ENCODE measurements around the gene CD37.

CD37 gene

DNA sequence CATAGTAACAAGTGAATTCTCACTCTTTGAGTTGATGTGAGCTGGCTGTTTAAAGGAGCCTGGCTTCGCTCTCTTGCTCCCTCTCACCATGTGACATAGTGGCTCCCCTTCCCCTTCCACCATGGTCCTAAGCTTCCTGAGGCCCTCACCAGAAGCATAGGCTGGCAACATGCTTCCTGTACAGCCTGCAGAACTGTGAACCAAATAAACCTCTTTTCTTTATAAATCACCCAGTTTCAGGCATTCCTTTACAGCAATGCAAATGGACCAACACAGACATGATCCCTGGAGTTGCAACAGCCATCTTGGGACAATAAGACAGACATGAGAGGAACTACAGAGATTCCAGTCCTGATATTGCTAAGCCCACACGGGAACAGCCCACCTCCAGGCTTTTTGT is 14.4 kb downstream of the CD37 start:
- Histone ChIP-seq H3K9me3 (ENCODE audit: control insufficient read depth in 1 of 2, low read length in 2 of 2) (no peaks in the 10 kb centered on the region), H3K36me3 (ENCODE audit: control insufficient read depth in 1 of 2, insufficient read depth in 2 of 2, low read length in 2 of 2) (peaks cover 24 to 67% of the 10 kb centered on the region in 2 donors), H3K27me3 (ENCODE audit: low read depth, low read length) (no peaks in the 10 kb centered on the region), H3K27ac (ENCODE audit: low read length) (no peak overlapping the region), H3K4me1 (ENCODE audit: control insufficient read depth in 1 of 2, insufficient read depth in 2 of 2, low read length in 2 of 2) (no peaks in the 10 kb centered on the region), H3K4me3 (ENCODE audit: low read depth in 1 of 2, low read length in 2 of 2) (no peak overlapping the region)

DNA sequence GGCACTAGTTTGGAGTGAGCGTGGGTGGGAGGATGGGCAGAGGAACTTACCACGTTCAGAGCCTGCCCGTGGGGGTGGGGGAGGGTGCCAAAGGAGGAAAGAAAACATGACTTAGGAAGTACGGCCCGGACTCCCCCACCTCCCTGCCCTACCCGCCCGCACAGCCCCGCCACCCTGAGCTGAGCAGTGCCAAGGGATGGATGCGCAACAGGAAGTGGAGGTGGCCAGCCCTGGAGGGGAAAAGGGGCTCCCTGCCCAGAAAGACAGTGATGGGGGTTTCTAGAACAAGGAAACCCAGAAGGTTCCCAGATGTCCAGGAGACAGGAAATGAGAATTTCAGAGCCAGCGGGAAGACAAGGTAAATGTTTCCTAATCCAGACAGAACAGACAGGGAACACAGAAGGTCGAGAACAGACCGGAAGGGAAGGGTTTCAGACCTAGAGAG is 20.7 kb downstream of the CD37 start:
- H3K27me3 ChIP-seq (ENCODE audit: low read depth, low read length) = no peaks in the 10 kb centered on the region
- H3K4me1 ChIP-seq (ENCODE audit: control insufficient read depth in 1 of 2, insufficient read depth in 2 of 2, low read length in 2 of 2) = peaks cover 0 to 19% of the 10 kb centered on the region in 2 donors
- peaks cover 4 to 40% of the 10 kb centered on the region in 2 donors for H3K36me3 ChIP-seq (ENCODE audit: control insufficient read depth in 1 of 2, insufficient read depth in 2 of 2, low read length in 2 of 2)
- H3K9me3 ChIP-seq (ENCODE audit: control insufficient read depth in 1 of 2, low read length in 2 of 2) = no peaks in the 10 kb centered on the region
- H3K4me3 ChIP-seq (ENCODE audit: low read depth in 1 of 2, low read length in 2 of 2) = no peak overlapping the region
- peak overlapping the region; percentile 27 for H3K27ac ChIP-seq (ENCODE audit: low read length)

DNA sequence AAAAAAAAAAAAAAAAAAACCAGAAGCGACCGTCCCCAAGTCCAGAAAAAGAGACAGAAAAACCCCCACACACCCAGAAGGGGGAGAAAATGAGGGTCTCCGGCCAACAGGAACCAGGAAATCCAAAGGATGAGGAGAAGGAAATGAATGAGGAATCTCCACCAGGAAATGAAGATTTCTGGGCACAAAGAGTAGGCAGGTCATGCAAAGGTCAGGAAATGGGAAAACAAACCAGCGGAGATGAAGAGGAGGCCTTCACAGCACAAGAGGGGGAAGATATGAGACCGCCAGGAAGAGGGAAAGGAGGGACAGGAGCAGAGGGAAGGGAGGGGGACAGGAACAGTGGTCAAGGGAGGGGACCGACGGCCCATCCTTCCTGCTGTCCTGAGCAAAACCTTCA is 21.2 kb downstream of the CD37 start:
- Histone ChIP-seq H3K27me3 (ENCODE audit: low read depth, low read length) (no peaks in the 10 kb centered on the region), H3K27ac (ENCODE audit: low read length) (peak overlapping the region; percentile 27), H3K4me1 (ENCODE audit: control insufficient read depth in 1 of 2, insufficient read depth in 2 of 2, low read length in 2 of 2) (peaks cover 0 to 19% of the 10 kb centered on the region in 2 donors), H3K36me3 (ENCODE audit: control insufficient read depth in 1 of 2, insufficient read depth in 2 of 2, low read length in 2 of 2) (peaks cover 1 to 36% of the 10 kb centered on the region in 2 donors), H3K4me3 (ENCODE audit: low read depth in 1 of 2, low read length in 2 of 2) (no peak overlapping the region), H3K9me3 (ENCODE audit: control insufficient read depth in 1 of 2, low read length in 2 of 2) (no peaks in the 10 kb centered on the region)

DNA sequence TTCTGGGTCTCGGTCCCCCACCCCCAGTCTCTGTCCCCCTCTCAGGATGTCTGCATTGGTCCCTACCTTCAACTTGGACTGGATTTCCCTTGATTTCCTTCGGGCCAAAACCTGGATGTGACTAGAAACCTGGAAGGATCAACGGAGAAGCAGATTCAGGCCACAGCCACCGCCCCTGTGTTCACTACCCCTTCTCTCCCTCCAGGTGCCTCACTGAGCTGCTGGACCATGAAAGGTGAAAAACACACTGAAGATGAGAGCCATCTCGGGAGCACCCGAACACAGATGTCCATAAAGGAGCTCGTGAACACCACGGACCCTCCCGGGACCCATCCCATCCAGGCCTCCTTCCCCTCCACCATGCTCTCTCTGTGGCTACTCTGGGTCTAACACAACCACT is 22.0 kb downstream of the CD37 start:
- peaks cover 0 to 19% of the 10 kb centered on the region in 2 donors for H3K4me1 ChIP-seq (ENCODE audit: control insufficient read depth in 1 of 2, insufficient read depth in 2 of 2, low read length in 2 of 2)
- H3K27ac ChIP-seq (ENCODE audit: low read length) = no peak overlapping the region
- H3K4me3 ChIP-seq (ENCODE audit: low read depth in 1 of 2, low read length in 2 of 2) = no peak overlapping the region
- H3K36me3 ChIP-seq (ENCODE audit: control insufficient read depth in 1 of 2, insufficient read depth in 2 of 2, low read length in 2 of 2) = peaks cover 0 to 33% of the 10 kb centered on the region in 2 donors
- H3K9me3 ChIP-seq (ENCODE audit: control insufficient read depth in 1 of 2, low read length in 2 of 2) = no peaks in the 10 kb centered on the region
- no peaks in the 10 kb centered on the region for H3K27me3 ChIP-seq (ENCODE audit: low read depth, low read length)

DNA sequence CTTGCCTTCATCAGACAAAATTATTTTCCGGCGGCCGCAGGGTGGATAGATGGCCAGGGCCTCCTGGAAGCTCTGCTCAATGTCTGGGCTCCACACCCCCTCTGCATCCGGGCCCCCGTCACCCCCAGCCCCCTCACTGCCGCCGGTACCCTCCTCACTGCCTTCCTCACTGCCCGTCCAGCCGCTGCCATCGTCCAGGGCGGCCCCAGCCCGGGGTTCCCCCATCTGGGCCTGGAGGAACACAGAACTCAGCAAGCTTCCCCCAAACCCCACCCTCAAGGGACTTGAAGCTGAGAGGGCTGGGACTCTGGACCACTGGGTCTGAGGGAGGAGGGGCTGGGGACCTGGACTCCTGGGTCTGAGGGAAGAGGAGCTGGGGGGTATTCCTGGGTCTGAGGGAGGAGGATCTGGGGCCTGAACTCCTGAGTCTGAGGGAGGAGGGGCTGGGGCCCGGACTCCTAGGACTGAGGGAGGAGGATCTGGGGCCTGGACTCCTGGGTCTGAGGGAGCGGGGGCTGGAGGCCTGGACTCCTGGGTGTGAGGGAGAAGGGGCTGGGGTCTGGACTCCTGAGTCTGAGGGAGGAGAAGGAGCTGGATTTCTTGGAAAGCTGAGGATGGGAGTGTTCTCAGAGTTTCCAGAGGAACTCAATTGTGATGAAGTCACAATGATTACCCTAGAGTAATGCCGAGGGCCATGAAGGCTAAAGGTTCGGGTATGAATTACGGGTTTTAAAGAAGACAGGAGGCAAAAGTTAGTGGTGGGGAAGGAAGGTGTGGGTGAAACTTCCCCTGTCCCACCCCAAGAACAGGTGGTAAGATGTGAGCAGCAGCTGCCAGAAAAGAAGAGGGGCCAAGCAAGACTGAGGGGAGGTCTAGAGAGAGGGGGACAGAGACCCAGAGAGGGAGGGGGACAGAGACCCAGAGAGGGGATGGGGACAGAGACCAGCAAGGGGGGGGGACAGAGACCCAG is 24.9 kb downstream of the CD37 start:
- Histone ChIP-seq H3K4me3 (ENCODE audit: low read depth in 1 of 2, low read length in 2 of 2) (no peak overlapping the region), H3K27ac (ENCODE audit: low read length) (peak overlapping the region; percentile 85), H3K9me3 (ENCODE audit: control insufficient read depth in 1 of 2, low read length in 2 of 2) (no peaks in the 10 kb centered on the region), H3K27me3 (ENCODE audit: low read depth, low read length) (no peaks in the 10 kb centered on the region), H3K4me1 (ENCODE audit: control insufficient read depth in 1 of 2, insufficient read depth in 2 of 2, low read length in 2 of 2) (peaks cover 0 to 26% of the 10 kb centered on the region in 2 donors), H3K36me3 (ENCODE audit: control insufficient read depth in 1 of 2, insufficient read depth in 2 of 2, low read length in 2 of 2) (peaks cover 0 to 11% of the 10 kb centered on the region in 2 donors)

DNA sequence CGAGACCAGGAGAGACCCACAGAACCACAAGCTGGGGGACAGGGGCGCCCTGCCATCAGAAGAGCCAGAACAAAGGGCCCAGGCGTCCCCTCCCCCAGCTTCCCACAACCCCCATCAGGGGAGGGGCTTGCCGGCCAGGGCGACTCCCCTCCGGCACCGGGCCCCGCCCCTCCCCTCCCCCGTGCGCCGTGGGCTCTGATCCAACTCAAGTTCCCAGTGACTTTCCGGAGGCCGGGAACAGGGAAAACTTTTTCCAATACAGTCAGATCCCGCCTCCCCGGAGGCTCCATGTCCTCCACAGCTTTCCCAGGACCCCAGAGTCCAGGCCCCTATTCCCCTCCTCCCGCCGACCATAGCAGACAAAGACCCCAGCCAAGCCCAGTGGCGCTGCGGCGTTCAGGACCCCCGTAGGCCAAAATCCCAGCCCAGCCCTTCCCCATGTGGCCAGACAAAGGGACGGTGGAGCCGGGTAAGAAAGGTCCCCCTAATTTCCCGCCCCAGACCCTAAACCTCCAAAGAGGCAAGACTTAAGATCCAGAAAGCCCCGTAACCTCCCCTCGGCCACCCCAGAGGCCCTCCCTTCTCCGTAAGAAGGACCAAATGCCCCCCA is 26.3 kb downstream of the CD37 start:
- no peaks in the 10 kb centered on the region for H3K9me3 ChIP-seq (ENCODE audit: control insufficient read depth in 1 of 2, low read length in 2 of 2)
- no peaks in the 10 kb centered on the region for H3K27me3 ChIP-seq (ENCODE audit: low read depth, low read length)
- H3K36me3 ChIP-seq (ENCODE audit: control insufficient read depth in 1 of 2, insufficient read depth in 2 of 2, low read length in 2 of 2) = peaks cover 0 to 4% of the 10 kb centered on the region in 2 donors
- H3K4me3 ChIP-seq (ENCODE audit: low read depth in 1 of 2, low read length in 2 of 2) = peak overlapping the region; percentile 70 to 80
- H3K27ac ChIP-seq (ENCODE audit: low read length) = peak overlapping the region; percentile 87
- H3K4me1 ChIP-seq (ENCODE audit: control insufficient read depth in 1 of 2, insufficient read depth in 2 of 2, low read length in 2 of 2) = peaks cover 0 to 21% of the 10 kb centered on the region in 2 donors

DNA sequence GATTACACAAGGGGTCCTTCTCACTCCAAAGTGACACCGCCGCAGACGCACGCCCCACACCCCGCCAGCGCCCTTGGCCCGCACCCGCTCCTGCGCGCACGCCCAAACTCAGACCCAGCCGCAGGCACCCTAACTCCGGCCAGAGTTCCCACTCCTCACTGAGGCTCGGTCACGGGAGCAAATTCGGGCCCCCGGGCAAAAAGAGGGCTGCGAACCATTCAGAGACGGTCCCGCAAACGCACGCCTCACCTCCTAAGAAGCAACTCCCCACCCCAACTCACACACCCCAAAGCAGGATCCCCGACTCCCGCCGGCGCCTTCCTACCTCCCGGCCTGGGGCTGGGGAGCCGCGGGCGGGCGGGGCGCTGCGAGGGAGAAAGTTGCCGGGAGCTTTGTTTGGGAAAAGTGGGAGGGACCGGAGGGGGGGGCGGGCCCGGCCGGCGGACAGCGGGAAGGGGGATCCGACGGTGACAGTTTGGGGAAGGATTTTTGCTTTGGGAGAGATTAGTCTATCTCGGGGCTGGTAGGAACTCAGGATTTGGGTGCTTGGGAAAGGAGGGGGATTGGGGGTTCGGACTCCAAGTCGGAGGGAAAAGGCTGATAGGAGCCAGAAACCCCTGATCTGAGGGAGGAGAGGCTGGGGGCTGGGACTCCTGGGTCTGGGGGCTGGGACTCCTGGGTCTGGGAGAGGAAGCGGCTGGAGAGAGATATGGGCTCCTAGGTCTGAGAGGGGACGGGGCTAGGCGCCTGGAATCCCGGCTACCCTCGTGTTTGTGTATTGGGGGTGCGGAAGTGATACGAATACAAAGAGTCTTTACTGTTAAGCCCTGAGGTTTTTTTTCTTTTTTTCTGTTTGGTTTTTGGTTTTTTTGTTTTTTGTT is 27.1 kb downstream of the CD37 start, which contains the start of gene TEAD2:
Gene TEAD2, minus strand, starts transcription at position 369 of the 881 bp plus-strand sequence. CDS start 2,341 bp downstream, outside the sequence.
- Histone ChIP-seq H3K4me1 (ENCODE audit: control insufficient read depth in 1 of 2, insufficient read depth in 2 of 2, low read length in 2 of 2) (peaks cover 0 to 14% of the 10 kb centered on the region in 2 donors), H3K9me3 (ENCODE audit: control insufficient read depth in 1 of 2, low read length in 2 of 2) (no peaks in the 10 kb centered on the region), H3K4me3 (ENCODE audit: low read depth in 1 of 2, low read length in 2 of 2) (peak within 1 kb of the TSS; percentile 70 to 80), H3K36me3 (ENCODE audit: control insufficient read depth in 1 of 2, insufficient read depth in 2 of 2, low read length in 2 of 2) (peaks cover 0 to 4% of the 10 kb centered on the region in 2 donors), H3K27me3 (ENCODE audit: low read depth, low read length) (no peaks in the 10 kb centered on the region), H3K27ac (ENCODE audit: low read length) (peak within 1 kb of the TSS; percentile 87)

DNA sequence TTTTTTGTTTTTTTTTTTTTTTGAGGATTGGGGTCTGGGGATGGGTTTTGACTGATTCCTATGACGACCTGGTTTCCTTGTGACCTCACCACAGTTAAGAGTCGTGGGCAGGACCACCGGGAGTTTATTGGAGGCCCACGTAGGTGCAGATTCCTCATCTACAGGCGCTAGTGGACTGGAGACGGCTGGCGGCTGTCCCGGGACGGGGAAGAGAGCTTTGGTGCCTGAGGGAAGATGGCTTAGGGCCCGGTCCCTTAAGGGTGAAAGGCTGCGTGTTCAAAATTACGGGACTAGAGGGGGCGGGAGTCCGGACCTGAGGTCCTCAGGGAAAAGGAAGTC is 27.7 kb downstream of the CD37 start:
- H3K27me3 ChIP-seq (ENCODE audit: low read depth, low read length) = no peaks in the 10 kb centered on the region
- peak overlapping the region; percentile 70 to 80 for H3K4me3 ChIP-seq (ENCODE audit: low read depth in 1 of 2, low read length in 2 of 2)
- H3K27ac ChIP-seq (ENCODE audit: low read length) = peak overlapping the region; percentile 58
- H3K36me3 ChIP-seq (ENCODE audit: control insufficient read depth in 1 of 2, insufficient read depth in 2 of 2, low read length in 2 of 2) = peaks cover 0 to 4% of the 10 kb centered on the region in 2 donors
- peaks cover 0 to 13% of the 10 kb centered on the region in 2 donors for H3K4me1 ChIP-seq (ENCODE audit: control insufficient read depth in 1 of 2, insufficient read depth in 2 of 2, low read length in 2 of 2)
- H3K9me3 ChIP-seq (ENCODE audit: control insufficient read depth in 1 of 2, low read length in 2 of 2) = no peaks in the 10 kb centered on the region

DNA sequence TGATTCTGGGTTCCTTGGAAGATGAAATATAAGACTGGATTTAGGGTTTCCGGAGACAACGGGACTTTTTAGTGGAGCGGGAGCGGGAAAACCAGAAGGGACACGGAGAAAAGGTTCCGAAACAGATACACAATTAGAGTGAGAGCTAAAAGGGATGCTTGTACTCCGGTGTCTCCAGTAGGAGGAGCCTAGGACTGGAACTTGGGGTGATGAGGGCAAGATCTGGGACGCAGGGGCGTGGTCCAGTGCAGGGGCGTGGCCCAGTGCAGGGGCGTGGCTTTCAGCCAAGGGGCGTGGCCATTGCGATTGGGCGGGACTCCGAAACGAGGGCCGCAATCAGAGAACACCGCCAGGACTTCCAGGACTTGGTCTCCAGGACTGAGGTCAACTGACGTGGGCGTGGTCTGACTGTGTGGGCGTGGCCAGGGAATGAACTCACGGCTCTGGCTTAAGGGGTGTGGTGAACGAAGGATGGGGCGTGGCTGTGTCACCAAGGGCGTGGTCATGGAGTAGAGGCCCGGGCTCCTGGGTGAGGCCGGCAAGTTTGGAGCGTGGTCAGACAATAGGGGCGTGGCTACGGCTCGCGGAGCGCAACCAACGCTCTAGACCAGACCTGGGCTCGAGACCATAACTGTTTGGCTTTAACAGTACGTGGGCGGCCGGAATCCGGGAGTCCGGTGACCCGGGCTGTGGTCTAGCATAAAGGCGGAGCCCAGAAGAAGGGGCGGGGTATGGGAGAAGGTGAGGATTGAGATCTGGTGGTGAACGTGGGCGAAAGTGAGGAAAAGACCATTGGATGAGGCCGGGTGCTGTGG is 28.3 kb downstream of the CD37 start, which contains the start of gene DKKL1:
Gene DKKL1, plus strand, starts transcription at position 610 of the 815 bp plus-strand sequence. Its CDS starts 122 bp downstream, at position 732.
- Histone ChIP-seq H3K9me3 (ENCODE audit: control insufficient read depth in 1 of 2, low read length in 2 of 2) (no peaks in the 10 kb centered on the region), H3K27ac (ENCODE audit: low read length) (peak within 1 kb of the TSS; percentile 58), H3K27me3 (ENCODE audit: low read depth, low read length) (no peaks in the 10 kb centered on the region), H3K4me1 (ENCODE audit: control insufficient read depth in 1 of 2, insufficient read depth in 2 of 2, low read length in 2 of 2) (peaks cover 0 to 13% of the 10 kb centered on the region in 2 donors), H3K36me3 (ENCODE audit: control insufficient read depth in 1 of 2, insufficient read depth in 2 of 2, low read length in 2 of 2) (peaks cover 0 to 4% of the 10 kb centered on the region in 2 donors), H3K4me3 (ENCODE audit: low read depth in 1 of 2, low read length in 2 of 2) (peak within 1 kb of the TSS; percentile 70 to 80)

DNA sequence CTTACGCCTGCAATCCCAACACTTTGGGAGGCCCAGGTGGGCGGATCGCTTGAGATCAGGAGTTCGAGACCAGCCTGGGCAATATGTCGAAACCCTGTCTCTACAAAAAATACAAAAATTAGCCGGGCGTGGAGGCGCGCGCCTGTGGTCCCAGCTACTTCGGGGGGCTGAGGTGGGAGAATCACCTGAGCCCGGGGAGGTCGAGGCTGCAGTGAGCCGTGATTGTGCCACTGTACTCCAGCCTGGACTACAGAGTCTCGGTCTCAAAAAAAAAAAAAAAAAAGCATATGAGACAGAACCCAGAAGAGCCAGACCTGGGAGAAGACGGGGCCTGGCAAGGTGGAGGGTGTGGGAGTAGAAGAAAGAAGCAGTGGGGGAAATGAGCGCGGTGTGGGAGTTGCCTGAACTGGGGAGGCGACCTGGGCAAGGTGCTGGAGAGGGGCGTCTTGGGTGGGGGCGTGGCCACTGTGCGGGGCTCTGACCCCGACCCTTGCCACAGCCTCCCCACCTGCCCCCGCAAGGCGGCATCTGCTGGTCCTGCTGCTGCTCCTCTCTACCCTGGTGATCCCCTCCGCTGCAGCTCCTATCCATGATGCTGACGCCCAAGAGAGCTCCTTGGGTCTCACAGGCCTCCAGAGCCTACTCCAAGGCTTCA is 29.0 kb downstream of the CD37 start:
- peaks cover 0 to 13% of the 10 kb centered on the region in 2 donors for H3K4me1 ChIP-seq (ENCODE audit: control insufficient read depth in 1 of 2, insufficient read depth in 2 of 2, low read length in 2 of 2)
- H3K4me3 ChIP-seq (ENCODE audit: low read depth in 1 of 2, low read length in 2 of 2) = peak overlapping the region in 1 of 2 donors; percentile 80
- H3K27ac ChIP-seq (ENCODE audit: low read length) = no peak overlapping the region

More for the DNA sequence above, 29.0 kb downstream of the CD37 start:
- no peaks in the 10 kb centered on the region for H3K27me3 ChIP-seq (ENCODE audit: low read depth, low read length)
- H3K36me3 ChIP-seq (ENCODE audit: control insufficient read depth in 1 of 2, insufficient read depth in 2 of 2, low read length in 2 of 2) = peaks cover 0 to 4% of the 10 kb centered on the region in 2 donors
- H3K9me3 ChIP-seq (ENCODE audit: control insufficient read depth in 1 of 2, low read length in 2 of 2) = peaks cover 0 to 3% of the 10 kb centered on the region in 2 donors

Data from muscle layer of duodenum (tissue), 2 donors.